H1 (cell line): ENCODE measurements around the gene SDF2L1.

Experiments used
- CTCF ChIP-seq, 3 experiments: IDR thresholded peaks; 1 replicate in 2 of 3; 2 replicates in 1 of 3; pipeline versions ENCODE4 v1.5.1 to v1.6.1; 2011; ENCODE audit warnings: low read length in 3 of 3, mild to moderate bottlenecking in 3 of 3, inconsistent platforms in 2 of 3, low read depth in 1 of 3, moderate library complexity in 1 of 3; ENCODE audit not compliant: insufficient read depth in 1 of 3; ENCODE audit errors: control extremely low read depth in 1 of 3
- EGR1 ChIP-seq: IDR thresholded peaks from 2 replicates; pipeline ENCODE4 v1.6.1; 2011; ENCODE audit warnings: low read depth, low read length, borderline replicate concordance
- POLR2A ChIP-seq, 2 experiments: IDR thresholded peaks; 1 replicate in 1 of 2; 2 replicates in 1 of 2; pipeline ENCODE4 v1.6.1; 2011; ENCODE audit warnings: low read depth in 2 of 2, low read length in 2 of 2, mild to moderate bottlenecking in 2 of 2; ENCODE audit errors: control extremely low read depth in 1 of 2
- RAD21 ChIP-seq, 2 experiments: IDR thresholded peaks in 1 of 2; conservative IDR thresholded peaks in 1 of 2; 2 replicates each; pipeline ENCODE4 v1.6.1; 2011; ENCODE audit warnings: low read depth in 2 of 2, low read length in 2 of 2, improper control_type of control experiment in 1 of 2, inconsistent platforms in 1 of 2, mild to moderate bottlenecking in 1 of 2, moderate library complexity in 1 of 2
- RBBP5 ChIP-seq: IDR thresholded peaks from 2 replicates; pipeline ENCODE4 v1.7.1; 2012; ENCODE audit warnings: low read depth, mild to moderate bottlenecking, inconsistent platforms, low read length, moderate library complexity, borderline replicate concordance
- SIN3A ChIP-seq, 2 experiments: IDR thresholded peaks in 1 of 2; conservative IDR thresholded peaks in 1 of 2; 2 replicates each; pipeline ENCODE4 v1.6.1; 2011 to 2012; ENCODE audit warnings: low read length in 2 of 2, improper control_type of control experiment in 1 of 2, low read depth in 1 of 2, mild to moderate bottlenecking in 1 of 2
- SRF ChIP-seq: IDR thresholded peaks from 2 replicates; pipeline ENCODE4 v1.6.1; 2011; ENCODE audit warnings: mild to moderate bottlenecking, low read depth, low read length, moderate library complexity
- ZNF274 ChIP-seq: IDR thresholded peaks from 2 replicates; pipeline ENCODE4 v1.7.0; 2012; ENCODE audit warnings: low read length, borderline replicate concordance; ENCODE audit errors: extremely low read depth

GRCh38 chr22:21632931-21633330 lies 9.2 kb upstream of the SDF2L1 start:
- TF ChIP-seq RAD21 (IDR thresholded peaks at IDR 0.05 in 1 of 2, conservative IDR thresholded peaks at IDR 0.05 in 1 of 2; ENCODE audit: low read depth in 2 of 2, low read length in 2 of 2) (no peak), SRF (no peak), CTCF (IDR thresholded peaks at IDR 0.05; ENCODE audit: control extremely low read depth in 1 of 3, insufficient read depth in 1 of 3, low read depth in 1 of 3, low read length in 3 of 3) (no peak), SIN3A (conservative IDR thresholded peaks at IDR 0.05 in 1 of 2, IDR thresholded peaks at IDR 0.05 in 1 of 2; ENCODE audit: low read depth in 1 of 2, low read length in 2 of 2) (no peak), ZNF274 (no peak), RBBP5 (no peak), POLR2A (IDR thresholded peaks at IDR 0.05; ENCODE audit: control extremely low read depth in 1 of 2, low read depth in 2 of 2, low read length in 2 of 2) (no peak), EGR1 (no peak)
